Fibroblast of villous mesenchyme (primary cell): ENCODE data around the gene CREB5. TPM values are rescaled to one million over a fixed set of nuclear protein-coding genes. Genes with fewer than 3 reads are reported as not detected.

ENCODE experiments used
- DNase-seq: peaks from one replicate; pipeline ENCODE4 v3.0.0-alpha.2; 2010; ENCODE audit warnings: low read depth
- H3K4me3 ChIP-seq: 2 replicates; pipeline ENCODE4 v1.5.1; 2011; ENCODE audit warnings: low read depth, mild to moderate bottlenecking, low read length
- total RNA-seq: library from RNA; depleted of rRNA; stranded (reverse); fragments of >200 nt; gene quantifications from 2 replicates; pipeline ENCODE4 v1.2.3, GENCODE V29; 2012
- TF ChIP-seq, protein P1 (sequence below): IDR thresholded peaks from 2 replicates; pipeline ENCODE4 v1.5.1; 2012; ENCODE audit warnings: low read depth, mild to moderate bottlenecking, low read length; ENCODE audit not compliant: insufficient read depth

The CREB5 gene
- total RNA-seq, 1 donor: 6.0 TPM

DNA sequence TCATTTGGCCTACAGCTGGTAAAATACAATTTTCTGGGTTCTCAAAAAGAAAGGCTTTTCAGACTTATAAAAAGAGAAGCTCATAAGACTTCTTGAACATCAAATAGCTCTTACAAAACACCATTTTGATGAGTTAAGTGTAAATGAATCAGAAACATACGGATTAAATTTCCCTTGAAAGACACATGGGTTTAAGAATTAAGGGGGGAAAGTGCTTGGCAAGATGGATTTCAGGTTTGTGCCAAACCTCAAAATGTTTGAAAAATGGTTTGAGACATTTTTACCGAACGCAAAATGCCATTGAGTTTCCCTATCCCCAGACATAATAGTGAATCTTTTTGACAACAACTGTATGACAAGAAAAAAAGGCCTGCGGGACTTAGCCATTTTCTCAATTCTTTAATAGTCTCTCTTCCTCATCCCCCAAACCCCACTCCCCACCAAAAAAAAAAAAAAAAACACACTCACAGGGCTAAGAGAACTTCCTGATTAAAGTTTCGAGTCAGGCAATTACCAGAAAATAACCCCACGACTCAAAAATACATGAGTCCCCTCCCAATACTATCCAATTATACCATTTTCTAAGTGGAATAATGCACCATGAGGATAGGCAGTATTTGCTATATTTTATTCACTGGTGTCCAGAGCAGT is 285.7 kb downstream of the CREB5 start:
- TF ChIP-seq, protein P1, sequence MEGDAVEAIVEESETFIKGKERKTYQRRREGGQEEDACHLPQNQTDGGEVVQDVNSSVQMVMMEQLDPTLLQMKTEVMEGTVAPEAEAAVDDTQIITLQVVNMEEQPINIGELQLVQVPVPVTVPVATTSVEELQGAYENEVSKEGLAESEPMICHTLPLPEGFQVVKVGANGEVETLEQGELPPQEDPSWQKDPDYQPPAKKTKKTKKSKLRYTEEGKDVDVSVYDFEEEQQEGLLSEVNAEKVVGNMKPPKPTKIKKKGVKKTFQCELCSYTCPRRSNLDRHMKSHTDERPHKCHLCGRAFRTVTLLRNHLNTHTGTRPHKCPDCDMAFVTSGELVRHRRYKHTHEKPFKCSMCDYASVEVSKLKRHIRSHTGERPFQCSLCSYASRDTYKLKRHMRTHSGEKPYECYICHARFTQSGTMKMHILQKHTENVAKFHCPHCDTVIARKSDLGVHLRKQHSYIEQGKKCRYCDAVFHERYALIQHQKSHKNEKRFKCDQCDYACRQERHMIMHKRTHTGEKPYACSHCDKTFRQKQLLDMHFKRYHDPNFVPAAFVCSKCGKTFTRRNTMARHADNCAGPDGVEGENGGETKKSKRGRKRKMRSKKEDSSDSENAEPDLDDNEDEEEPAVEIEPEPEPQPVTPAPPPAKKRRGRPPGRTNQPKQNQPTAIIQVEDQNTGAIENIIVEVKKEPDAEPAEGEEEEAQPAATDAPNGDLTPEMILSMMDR: no peak
- DNase-seq: no peak
- H3K4me3 ChIP-seq: no peak overlapping the region

DNA sequence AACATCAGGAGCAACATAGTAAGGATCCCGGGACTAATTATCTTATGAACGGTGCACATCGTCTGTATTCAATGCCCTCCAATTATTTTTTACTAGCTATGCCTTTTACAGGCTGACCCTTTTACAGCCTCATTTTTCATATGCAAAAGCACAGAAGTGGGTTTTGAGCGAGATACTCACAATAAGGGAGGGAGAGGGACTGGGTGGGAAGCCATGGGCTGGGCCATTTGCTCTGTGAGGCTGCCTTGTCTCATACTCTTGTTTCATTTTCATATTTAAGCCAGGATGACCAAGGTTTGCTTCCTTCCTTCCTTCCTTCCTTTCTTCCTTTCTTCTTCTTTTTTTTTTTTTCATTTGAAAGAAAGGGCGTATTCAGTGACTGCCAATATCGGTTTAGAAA is 286.5 kb downstream of the CREB5 start:
- TF ChIP-seq, protein P1: no peak
- H3K4me3 ChIP-seq: no peak overlapping the region
- DNase-seq: no peak

DNA sequence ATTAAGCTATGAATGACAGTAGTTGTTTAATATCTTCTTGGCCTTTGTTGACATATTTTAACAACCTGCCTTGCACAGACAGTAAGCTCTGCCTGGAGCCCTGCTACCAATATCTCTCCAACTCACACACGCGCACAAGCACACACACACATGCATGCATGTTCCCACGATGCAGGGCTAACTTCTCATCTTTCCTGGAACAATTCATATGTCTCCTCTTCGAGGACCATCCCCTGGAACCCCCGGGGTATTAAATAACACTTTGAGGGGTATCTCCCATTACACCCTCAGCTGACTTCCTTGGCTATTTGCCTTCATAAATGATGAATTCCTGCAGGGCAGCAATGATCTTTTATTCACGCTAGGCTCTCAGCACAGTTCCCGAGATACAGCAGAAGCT is 287.8 kb downstream of the CREB5 start:
- TF ChIP-seq, protein P1: no peak
- no peak for DNase-seq
- no peak overlapping the region for H3K4me3 ChIP-seq

DNA sequence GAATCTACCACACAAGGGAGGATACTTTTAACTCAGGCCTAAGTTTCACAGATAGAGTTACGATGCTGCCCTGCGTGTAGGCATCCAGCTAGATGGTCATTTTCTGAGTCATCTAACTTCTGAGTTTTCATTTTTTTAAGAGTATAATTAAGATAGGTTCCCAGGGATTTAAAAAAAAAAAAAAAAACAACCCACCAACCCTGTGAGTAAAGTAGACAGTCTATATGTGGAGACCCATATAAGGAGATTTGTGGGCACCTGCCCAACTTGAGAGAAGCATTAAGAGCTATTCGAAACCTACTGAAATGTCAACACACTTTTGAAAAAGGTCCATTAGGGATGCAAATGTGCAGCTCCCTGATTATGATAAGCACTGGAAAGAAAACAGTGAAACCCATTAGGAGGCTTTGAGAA is 288.5 kb downstream of the CREB5 start:
- H3K4me3 ChIP-seq: no peak overlapping the region
- no peak for DNase-seq
- TF ChIP-seq, protein P1: no peak

DNA sequence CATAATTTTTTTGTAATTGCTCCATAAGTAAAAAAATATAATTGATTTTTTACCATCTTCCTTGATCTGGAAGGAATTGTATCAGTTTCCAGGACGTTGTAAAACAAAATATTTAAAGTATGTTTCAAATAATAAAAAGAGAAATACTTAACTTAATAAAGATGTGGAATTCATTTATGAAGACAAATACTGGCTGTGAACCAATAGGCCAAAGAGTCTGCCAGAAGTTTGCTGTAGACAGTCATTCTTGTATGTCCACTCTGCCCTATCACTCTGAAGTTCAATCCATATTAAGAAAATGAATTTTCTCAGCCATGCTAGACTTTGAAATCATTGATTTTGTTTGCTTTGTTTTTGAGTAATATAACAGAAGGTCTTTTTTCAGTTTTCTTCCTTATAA is 289.4 kb downstream of the CREB5 start:
- no peak for DNase-seq
- TF ChIP-seq, protein P1: no peak
- H3K4me3 ChIP-seq: no peak overlapping the region

DNA sequence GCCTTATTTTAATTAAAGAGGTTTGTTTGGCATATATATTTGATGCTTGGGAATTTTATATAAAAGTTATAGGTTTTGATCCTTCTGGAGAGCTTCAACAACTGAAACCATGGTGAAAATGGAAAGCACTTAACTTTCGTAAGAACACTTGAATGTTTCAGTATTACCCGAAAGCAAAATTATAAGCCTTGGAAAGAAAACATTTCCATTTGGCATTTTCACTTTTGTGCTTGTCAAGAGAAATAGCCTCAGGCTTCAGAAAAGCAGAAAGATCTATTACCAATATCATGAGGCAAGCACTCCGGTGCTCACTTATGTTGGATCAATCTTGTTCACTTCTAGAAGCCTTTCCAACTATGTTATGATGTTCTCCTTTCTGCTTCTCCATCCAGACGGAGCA is 289.9 kb downstream of the CREB5 start:
- H3K4me3 ChIP-seq: no peak overlapping the region
- no peak for DNase-seq
- TF ChIP-seq, protein P1: no peak
